GM20000 (cell line): ENCODE results near the gene PLA2G10.
"Not testable (repeated sequence)": the region's sequence is repeated elsewhere in the genome, so short reads cannot be mapped to it uniquely, and the experiment has no call there.

ENCODE experiments used
- DNase-seq: peaks from one replicate; pipeline ENCODE4 v3.0.0; 2012; ENCODE audit warnings: low spot score
- CTCF ChIP-seq: IDR thresholded peaks from 2 replicates; pipeline ENCODE4 v1.5.1; 2012; ENCODE audit warnings: mild to moderate bottlenecking, control low read depth; ENCODE audit errors: extremely low read depth, missing control alignments

The PLA2G10 gene

GRCh38 chr16:14640538-14640937 is 53.6 kb downstream of the PLA2G10 start:
- no peak for DNase-seq
- TF ChIP-seq CTCF = no peak

DNA sequence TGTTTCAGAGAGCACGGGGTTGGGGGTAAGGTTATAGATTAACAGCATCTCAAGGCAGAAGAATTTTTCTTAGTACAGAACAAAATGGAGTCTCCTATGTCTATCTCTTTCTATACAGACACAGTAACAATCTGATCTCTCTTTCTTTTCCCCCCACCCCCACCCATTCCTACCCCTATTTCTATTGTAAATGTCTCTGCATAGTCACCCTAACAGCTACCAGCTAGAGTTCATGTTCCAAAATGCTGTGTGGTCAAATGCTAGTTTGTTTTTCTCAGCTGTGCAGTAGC is 57.2 kb downstream of the PLA2G10 start:
- DNase-seq = not testable (repeated sequence)

- not testable (repeated sequence) for DNase-seq
These were observed 57.7 kb downstream of the PLA2G10 start for GRCh38 chr16:14636179-14636950.

- no peak for TF ChIP-seq CTCF
- DNase-seq = no peak
These were observed 58.5 kb downstream of the PLA2G10 start for GRCh38 chr16:14635395-14636165.

DNA sequence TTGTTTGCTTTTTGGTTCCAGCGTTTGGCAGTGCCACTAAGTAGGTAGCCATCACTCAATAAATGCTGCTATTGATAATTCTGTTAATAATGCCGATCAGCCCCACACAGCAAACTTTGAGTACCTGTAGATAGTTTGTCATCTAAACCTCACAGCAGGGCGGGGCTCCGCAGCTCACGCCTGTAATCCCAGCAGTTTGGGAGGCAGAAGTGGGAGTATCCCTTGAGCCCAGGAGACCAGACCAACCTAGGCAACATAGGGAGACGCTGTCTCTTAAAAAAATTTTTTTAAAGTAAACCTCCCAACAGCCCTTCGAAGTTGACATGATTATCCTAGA is 59.8 kb downstream of the PLA2G10 start:
- TF ChIP-seq CTCF = no peak
- no peak for DNase-seq

DNA sequence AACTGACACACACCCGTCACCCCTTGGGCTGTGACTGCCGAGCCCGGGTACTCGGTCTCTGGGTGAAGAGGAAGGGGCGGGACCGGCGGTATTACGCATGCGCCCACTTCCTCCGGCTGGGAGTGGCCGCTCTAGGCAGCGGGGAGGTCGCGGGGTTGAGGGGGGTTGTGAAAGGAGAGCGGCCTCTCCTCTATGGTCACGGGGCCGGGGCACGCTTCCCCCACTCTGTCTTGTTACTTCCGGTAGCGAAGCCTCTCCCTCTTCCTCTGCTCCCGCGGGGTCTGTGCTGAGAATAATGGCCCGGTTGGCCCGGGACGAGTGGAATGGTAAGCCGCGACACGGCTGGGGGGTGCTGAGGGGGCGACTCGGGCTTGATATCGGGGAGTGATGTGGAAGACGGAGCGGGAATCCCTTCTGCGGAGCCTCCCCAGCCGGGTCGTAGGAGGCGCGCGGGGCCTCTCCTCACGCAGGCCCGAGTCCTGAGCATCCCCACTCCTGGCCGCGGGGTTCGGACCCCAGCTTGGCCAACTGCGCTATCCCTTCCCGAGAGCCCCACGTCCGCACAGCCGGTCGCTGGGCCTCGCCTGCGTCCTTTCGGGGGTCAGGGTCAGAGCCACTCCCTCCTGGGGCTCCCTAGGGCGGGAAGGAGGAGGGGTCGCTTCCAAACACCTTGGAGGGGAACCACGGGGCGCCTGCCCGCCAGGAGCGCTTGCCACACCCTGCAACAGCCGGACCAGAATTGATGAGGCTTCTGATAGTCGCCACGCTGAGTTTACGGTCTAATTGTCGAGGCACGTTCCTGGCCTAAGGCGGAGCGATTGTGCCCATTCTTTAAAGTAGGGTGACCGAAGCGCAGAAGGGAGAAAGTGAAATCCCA is 61.2 kb downstream of the PLA2G10 start, which contains the start of gene BFAR:
Gene BFAR, plus strand, starts transcription at position 259 of the 877 bp plus-strand sequence. CDS start 11,396 bp downstream, outside the sequence.
- peak; percentile 94 for DNase-seq
- no peak for TF ChIP-seq CTCF

GRCh38 chr16:14630620-14631330 is 63.3 kb downstream of the PLA2G10 start:
- not testable (repeated sequence) for DNase-seq

DNA sequence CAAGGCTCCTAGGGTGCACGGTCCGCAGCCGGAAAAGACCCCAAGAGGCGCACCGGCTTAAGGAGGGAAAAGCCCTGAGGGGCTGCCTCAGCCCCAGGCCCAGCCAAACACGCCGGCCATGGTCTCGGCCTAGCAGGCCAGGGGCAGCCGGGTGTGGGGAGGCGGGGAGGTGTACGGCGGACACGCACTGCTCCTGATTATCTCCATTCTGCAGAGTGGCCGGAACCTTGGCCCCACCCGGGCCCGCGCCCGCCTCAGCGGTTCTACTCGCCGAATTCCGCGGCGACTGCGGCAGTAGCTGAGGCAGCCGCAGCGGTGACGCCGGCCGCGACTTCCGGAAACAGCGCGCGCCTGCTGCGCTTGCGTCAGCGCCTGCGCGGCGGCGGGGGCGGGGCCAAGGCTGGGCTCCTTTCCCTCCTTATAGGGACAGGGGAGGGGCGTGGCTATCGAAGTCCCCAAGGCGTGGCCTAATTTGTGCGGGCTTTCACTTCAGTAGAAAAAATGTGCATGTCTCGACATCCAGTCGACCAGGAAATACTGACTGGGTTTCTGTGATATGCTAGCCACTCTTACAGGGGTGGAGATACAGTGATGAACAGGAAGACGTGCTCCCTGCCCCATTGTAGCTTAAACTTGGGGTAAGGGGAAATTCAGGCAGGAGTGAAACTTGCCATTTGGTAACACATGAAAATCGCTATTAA is 64.0 kb downstream of the PLA2G10 start, which contains the start of gene PARN:
Gene PARN, minus strand, starts transcription at position 342 of the 701 bp plus-strand sequence. Its CDS starts 135 bp downstream, at position 207.
- no peak for TF ChIP-seq CTCF
- DNase-seq = peak; percentile 98
